Umbilical cord (tissue), 2 donors: ENCODE measurements around the gene ACTL6B. TPM values are rescaled to one million over a fixed set of nuclear protein-coding genes. Genes with fewer than 3 reads are reported as not detected.
A peak's percentile ranks its signal among the peaks of the same experiment; 100 is the strongest.

Experiments used
- DNase-seq: peaks from one replicate; pipeline ENCODE4 v3.0.0-alpha.2; 2015; ENCODE audit warnings: low spot score
- total RNA-seq: library from RNA; depleted of rRNA; stranded (reverse); fragments of >200 nt; gene quantifications from one replicate; pipeline ENCODE4 v1.2.3, GENCODE V29; 2014; ENCODE audit warnings: low replicate concordance; ENCODE audit not compliant: insufficient read depth

ACTL6B gene
- total RNA-seq, 1 donor from 2014 or later = not detected

DNA sequence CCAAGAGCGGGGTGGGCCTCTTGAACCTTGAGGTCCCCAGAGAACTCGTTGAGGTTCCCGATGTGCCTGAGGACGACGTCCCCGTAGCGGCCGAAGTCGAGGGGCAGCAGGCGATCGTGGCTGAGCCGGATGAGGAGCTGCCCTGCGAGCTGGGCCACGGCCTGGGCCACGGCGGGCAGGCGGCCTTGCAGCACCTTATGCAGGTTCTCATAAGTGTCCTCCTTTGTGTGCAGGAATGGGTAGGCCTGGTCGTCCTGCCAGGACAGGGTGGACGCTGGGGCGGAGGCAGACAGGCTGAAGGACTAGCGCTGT, 29.1 kb downstream of the ACTL6B start:
- no peak for DNase-seq

DNA sequence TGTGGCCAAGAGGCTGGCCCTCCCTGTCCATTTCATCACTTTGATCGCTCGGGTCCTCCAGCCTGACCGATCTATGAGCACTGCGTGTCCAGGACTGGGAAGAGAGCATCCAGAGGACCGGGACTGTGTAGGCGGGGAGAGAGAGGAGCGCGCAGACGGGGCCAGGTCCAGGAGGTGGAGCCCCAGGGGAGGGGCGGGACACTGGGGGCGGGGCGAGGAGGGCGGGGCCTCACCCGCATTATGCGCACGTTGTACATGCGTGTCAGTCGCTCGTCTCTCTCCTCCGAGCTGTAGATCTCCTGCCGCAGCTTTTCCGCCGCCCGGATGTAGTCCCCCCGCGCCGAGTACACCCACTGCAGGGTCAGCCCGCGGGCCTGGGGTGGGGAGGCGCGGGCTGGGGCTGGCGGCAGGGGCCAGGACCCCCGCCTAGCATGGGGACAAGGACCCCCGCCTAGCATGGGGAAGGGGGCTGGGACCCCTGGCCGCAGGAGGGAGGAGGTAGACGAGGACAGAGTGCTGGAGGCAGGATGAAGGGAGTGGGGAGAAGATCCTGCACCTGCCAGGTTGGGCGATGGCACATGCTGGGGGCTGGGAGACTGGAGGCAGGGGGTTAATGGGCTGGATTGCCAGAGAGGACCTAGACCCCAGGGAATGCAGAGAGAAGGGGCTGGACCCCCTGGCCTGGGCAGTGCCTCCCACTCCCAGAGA, 29.6 kb downstream of the ACTL6B start:
- DNase-seq = peak; percentile 64

DNA sequence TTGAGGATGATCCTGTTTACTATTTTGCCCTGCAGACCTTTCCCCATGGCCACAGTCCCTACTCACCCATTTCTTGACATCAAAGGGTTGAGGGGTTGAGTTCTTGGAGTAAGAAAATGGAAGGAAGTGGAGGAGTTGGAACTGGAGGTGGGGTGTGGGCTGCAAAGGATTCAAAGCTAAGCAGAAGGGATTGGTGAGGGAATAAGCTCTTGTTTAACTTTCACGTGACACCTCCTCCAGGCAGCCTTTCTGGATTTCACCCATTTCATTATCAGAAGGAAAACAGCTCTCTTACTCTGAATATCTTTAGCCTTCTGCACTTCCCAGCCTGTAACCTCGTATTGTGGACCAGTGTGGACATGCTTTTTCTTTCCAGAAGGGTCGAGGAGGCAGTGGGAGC, 30.2 kb downstream of the ACTL6B start:
- no peak for DNase-seq

DNA sequence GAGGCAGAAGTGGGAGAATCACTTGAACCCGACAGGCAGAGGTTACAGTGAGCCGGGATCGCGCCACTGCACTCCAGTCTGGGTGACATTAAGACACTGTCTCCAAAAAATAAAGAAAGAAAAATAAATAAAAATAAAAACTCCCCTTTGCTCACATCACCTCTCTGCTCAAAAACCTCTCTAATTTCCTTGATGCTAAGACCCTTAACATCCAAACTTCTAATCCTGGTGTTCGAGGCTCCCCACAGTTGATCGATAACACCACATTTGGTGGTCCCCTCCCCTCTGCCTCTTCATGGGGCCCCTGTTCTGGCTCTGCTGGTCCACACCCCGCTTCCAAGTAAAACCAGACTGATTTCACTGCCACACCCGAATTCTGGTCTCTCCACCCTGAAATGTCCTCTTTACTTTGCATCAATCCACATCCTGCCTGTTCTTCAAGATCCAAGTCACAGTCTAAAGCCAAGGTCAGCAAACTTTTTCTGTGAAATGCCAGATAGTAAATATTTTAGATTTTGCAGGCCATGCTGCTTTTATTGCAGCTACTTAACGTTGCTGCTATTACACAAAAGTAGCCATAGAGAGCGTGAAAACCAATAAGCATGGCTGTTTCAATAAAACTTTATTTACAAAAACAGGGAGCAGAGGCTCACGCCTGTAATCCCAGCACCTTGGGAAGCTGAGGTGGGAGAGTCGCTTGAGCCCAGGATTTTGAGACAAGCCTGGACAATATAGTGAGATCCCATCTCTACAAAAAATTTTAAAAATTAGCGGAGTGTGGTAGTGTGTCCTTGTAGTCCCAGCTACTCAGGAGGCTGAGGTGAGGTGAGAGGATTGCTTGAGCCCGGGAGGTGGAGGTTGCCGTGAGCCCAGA, 32.1 kb downstream of the ACTL6B start:
- no peak for DNase-seq

DNA sequence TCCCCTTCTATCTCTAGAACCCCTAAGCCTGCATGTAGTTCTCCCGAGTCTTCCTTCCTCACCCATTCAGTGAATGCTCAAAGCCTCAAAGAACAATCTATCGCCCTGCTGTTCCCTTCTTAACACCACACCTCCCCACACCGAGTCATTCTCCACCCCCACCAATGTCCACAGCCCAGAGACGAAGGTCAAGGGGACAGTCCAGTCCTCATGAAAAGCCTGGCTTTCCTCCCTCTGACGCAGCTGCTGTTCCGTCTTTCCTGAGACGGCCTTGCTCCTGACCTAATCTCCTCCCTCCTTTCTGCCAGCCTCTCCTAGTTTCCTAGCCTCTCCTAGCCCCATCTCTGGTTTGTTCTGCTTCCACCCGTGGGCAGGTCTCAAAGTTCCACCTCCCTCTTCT, 34.7 kb downstream of the ACTL6B start:
- no peak for DNase-seq

DNA sequence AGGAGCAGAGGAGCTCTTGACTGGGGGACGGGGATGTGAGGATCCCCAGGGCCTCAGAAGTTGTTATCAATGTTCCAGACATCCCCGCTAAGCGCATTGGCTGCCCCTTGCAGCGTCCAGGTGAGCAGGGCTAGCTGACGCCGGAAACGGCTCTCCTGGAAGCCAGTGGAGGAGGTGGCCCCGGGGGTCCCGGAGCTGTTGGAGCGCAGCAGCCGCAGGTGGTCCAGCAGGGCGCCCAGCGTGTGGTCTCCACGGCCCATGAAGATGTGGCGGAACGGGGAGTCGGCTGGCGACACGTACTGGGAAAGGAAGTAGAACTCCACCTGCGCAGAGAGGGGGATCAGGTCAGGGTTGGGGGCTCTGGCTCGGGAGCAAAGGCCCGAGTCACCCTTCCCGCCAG, 35.4 kb downstream of the ACTL6B start:
- DNase-seq = no peak

DNA sequence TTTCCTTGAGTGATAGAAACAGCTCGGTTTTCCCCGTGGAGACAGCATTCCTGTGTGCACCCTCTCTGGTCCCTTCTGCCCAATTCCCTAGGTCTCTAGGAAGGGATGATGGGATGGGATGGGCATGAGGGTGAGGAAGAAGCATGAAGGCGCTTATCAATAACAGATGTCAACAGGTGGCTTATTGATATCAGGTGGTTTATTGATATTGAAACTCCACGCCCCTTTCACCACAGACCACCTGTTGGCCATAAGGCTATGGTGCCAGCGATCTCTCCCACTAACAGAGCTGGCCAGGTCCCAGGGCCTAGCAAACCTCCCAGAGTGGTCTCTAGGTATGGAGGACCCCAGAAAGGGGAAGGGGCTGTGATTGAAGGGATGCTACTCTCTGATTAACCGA, 36.0 kb downstream of the ACTL6B start:
- no peak for DNase-seq

DNA sequence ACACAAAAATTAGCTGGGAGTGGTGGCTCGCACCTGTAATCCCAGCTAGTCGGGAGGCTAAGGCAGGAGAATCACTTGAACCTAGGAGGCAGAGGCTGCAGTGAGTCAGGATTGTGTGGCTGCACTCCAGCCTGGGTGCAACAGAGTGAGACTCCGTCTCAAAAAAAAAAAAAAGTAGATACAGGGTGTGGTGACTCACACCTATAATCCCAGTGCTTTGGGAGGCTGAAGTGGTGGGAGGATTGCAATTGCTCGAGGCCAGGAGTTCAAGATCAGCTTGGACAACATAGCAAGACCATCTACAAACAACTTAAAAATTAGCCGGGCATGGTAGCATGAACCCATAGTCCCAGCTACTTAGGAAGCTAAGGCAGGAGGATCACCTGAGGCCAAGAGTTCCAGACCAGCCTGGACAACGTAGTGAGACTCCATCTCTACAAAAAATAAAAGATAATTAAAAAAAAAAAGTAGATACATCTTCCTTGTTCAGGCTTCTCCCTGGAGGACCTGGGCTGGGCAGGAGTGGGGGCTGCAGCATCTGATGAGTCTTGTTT, 41.9 kb downstream of the ACTL6B start:
- no peak for DNase-seq

DNA sequence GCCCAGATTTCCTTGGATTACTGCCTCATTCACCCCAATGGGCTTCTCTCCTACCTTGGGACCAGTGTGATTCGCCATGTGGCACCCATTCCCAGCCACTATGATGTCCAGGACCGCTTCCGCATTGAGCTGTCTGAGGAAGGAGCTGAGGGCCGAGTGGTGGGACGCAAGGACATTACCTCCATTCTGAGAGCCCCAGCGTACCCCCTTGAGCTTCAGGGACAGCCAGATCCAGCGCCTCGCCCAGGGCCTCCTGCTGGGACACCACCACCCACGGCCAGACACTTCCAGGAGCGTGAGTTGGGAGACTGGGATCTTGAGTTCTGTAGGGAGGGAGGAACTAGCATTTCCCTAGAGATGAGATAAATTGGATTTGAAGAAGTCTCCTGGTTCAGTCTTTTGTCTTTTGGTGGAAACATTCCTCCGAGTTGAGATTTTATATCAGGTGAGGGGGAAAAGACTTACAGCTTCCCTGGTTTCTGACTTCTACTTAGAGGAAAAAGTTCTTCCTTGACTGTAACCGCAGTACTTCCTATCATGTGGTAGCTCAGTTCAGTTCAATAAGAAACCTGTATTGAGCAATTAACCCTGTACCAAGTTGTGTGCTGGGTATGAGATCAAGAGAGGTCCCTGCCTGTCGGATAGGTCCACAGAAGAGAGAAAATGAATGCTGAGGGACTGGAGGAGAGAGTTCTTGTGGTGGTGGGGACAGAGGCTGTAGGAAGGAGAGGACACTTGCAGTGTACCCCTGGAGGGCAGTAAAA, 42.7 kb downstream of the ACTL6B start:
- no peak for DNase-seq

DNA sequence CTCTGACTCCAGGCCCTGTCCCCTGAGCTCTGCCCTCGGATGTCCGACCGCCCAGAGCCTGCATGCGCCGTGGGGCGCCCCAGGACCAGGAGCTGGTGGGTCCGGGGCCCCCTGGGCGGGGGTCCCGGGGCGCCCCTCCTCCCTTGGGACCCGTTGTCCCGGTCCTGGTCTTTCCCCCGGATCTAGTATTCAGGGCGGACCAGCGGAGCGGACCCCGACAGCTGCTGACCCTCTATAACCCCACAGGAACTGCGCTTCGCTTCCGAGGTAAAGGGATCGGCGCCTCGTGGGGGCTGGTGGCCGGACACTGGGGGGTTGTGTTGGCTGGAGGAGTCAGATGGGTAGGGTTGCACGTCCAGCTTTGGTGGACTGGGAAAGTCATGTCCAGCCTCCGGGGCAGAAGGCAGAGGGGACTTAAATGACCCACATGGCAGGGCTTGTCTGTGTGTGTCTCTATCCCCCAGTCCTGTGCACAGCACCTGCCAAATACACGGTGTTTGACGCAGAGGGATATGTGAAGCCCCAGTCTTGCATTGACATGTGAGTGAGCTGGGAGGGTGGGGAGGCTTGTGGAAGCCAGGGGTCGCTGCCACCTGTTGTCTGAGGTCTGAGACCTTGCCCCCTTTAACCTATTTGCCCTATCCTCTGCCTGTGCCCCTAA, 43.4 kb downstream of the ACTL6B start:
- DNase-seq = no peak

DNA sequence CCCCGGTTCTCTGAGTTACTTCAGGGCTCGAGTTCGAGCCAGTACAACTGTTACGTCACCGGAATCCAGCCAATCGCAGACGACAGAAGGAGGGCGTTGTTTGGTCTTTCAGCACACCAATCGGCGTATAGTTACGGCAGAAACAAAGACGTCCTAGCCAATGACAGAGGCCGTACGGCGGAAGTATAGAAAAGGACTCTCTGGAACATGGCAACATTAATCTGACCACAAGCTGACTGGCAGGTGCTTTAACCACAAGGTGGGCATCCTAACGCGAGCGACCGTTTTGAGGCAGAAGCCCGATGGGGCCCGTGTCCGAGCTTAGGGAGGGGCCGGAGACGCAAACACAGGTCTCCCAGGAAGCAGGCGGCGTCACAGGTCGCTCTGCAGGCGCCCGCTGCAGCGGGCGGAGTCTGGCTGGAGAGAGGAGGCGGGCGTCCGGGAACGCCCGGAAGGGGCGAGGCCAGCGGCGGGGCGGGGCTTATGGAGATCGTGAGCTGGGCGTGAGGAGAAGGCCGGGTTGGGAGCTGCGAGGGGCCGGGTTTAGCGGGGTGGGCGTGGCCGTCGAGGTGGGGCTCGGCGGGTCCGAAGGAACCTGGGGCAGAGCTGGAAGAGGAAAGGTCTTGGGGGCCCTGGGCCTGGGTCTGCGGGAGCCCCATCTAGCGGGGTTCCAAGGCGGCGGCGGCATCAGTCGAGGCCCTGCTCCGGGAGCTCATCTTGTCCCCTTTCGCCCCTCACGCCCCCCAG, 44.1 kb downstream of the ACTL6B start, which contains the start of gene MOSPD3:
Gene MOSPD3, plus strand, starts transcription at position 558 of the 747 bp plus-strand sequence. CDS start 252 bp downstream, outside the sequence.
- peak; percentile 100 for DNase-seq

DNA sequence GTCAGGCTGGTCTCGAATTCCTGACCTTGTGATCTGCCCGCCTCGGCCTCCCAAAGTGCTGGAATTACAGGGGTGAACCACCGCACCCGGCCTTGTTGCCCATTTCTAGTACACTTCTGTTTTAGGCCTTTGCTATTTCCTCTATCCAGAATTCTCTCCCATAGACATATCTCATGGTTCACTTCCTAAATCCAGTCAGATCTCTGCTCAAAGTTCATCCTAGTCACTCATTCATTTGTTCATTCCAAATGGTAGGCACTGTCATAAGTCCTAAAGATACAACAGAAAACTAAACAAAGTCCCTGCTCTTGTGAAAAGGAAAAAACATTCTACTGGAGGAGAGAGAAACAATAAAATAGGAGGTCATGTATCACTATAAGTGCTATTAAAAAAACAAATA, 46.3 kb downstream of the ACTL6B start:
- no peak for DNase-seq

DNA sequence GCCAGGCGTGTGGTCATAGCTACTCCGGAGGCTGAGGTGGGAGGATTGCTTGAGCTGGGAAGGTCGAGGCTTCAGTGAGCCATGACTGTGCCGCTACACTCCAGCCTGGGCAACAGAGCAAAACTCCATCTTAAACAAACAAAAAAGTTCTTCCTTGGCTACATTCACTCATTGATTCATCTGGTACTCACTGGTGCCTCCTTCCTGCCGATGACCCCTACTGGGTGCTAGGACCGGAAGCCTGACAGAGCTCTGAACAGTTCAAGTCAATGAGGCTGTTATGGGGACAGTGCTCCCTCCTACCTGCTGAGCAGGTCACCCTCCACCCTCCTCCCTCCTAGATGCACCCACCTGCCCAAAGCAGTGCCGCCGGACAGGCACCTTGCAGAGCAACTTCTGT, 49.1 kb downstream of the ACTL6B start:
- no peak for DNase-seq

DNA sequence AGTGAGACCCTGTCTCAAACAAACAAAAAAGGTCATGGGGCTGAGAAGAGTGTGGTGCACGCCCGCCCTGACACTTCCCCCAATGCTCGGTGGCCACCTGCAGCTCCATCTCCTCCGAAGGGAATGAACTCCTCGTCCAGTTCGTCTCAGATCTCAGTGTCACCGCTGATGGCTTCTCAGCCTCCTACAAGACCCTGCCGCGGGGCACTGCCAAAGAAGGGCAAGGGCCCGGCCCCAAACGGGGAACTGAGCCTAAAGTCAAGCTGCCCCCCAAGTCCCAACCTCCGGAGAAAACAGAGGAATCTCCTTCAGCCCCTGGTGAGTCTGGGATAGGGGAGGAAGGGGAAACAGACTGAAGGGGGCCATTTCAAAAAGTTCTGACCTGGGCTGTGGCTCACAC, 49.9 kb downstream of the ACTL6B start:
- DNase-seq = no peak

DNA sequence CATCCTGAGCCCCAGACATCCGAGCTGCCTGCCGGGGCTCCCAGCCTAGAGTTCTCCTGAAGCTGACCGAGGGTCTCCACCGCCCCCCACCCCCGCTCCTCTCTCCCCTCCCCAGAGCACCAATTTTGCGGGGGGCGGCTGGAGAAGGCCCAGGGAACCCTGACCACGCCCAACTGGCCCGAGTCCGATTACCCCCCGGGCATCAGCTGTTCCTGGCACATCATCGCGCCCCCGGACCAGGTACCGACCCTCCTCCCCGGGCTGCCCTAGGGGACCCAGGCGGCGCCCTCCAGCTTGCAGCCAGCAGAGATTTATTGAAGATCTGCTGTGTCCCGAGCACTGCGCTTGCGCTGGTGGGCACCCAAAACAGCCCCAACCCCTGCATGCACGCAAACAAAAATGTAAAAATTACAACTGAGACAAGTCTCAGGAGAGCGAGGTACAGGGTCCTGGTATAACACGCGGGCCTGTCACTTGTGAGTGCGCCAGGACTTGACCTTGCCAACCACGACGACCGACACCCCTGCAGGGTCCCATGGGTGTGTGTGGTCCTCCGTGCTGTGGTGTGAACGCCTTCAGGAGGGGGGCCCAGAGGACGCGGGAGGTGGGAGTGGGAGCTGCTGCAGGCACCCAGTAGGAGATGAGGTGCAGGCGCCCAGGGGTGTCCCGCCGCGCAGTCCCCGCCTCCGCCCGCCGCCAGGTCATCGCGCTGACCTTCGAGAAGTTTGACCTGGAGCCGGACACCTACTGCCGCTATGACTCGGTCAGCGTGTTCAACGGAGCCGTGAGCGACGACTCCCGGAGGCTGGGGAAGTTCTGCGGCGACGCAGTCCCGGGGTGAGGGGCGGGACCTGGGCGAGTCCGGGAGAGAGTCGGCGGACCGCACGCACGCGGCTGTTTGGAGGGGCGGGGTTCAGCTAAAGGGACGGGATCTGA, 51.0 kb downstream of the ACTL6B start:
- no peak for DNase-seq

DNA sequence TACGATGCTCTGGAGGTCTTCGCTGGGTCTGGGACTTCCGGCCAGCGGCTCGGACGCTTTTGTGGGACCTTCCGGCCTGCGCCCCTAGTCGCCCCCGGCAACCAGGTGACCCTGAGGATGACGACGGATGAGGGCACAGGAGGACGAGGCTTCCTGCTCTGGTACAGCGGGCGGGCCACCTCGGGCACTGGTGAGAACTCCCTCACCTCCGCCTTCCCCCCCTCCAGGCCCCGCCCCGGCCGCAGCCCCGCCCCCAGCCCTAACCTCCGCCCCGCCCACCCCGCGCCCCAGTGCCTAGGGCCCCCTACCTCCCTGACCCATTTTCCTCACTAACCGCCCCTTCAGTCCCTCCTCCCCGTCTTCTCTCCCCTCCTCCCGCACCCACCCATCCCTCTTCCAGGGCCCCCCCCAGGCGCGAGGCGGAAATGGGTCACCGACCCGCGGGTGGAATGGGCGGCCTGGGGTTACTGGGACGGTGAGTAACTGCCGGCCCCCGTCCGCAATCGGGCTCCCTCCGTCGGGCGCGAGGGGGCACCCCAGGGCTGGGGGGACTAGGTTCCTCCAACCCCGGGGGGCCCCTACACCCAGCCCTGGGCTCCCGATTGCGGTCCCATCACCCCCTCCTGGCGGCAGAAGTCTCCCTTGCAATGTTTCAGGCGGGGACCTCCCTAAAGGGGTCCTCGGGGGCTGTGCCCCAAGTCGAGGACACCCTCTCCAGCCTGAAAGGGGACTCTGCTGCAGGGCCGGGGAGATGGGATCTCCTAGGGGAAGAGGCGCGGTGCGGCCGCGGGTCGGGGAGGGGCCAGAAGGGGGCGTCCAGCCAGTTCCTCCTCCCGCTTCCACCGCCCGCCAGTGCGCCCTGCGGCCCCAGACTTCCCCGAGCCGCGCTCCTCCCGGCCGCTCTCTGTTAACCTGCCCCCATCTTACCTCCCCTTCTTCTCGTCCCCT, 51.9 kb downstream of the ACTL6B start:
- DNase-seq = peak; percentile 62

DNA sequence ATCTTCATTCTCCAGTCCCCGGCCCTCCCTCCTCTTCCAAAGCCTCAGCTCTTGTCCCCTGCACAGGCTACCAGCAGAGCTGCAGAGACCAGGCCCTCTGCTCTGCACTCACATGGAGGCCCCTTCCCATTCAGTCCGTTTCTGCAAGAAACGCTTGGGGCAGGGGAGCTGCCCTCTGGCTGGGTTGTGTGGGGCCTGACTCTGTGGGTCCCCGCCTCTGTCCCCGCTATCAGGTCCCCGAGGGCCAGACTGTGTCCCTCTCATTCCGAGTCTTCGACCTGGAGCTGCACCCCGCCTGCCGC, 52.6 kb downstream of the ACTL6B start:
- DNase-seq = no peak

DNA sequence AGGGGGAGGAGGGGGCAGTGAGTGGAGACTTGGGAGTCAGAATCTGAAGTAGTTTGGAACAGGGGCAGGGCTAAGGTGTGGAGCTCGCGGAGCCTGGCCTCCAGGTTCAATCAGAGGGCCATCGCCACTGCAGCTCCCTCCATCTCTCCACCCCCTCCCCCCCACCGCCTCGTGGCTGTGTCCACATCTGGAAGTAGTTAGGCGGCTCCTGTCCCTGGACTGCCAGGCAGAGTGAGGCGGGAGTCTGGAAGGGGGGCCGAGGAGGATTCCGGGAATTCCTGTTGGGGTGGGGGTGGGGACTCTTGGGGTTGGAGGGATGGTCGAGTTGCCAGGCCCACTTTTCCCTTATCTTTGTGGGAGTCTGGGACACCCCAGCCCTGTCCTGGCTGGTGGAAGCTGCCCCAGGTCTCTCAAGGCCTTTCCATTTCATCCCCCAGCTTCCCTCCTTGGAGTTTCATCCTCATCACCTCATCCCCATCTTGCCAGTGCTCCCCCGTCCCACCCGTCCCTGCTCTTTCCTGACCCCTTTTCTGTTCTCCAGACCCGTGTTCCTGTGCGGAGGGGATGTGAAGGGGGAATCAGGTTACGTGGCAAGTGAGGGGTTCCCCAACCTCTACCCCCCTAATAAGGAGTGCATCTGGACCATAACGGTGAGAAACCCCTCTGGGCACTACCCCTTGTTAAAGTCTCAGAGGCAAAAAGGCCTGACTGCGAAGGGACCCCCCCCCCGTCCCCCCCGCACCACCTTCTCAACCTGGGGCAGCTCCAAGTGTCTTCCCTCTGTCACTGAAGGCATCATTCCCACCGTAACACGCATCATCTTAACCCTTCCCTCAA, 53.1 kb downstream of the ACTL6B start:
- peak; percentile 92 for DNase-seq
